ENCODE results near the gene CACNA1B.
"Not testable (repeated sequence)": the region's sequence is repeated elsewhere in the genome, so short reads cannot be mapped to it uniquely, and the experiment has no call there.

- not testable (repeated sequence) for TF ChIP-seq CTCF, EP300 (IDR thresholded peaks at IDR 0.05)
These were observed 229.5 kb downstream of the CACNA1B start for GRCh38 chr9:138107039-138107438.
